HepG2 (cell line): ENCODE data around the gene PTGDS. TPM values are rescaled to one million over a fixed set of nuclear protein-coding genes. Genes with fewer than 3 reads are reported as not detected.

Experiments used
- ATF1 ChIP-seq: IDR thresholded peaks from 2 replicates; pipeline ENCODE4 v1.6.1; 2016; ENCODE audit warnings: mild to moderate bottlenecking, control low read depth
- ATF5 ChIP-seq: sonication (generic); formaldehyde crosslinking; IDR thresholded peaks from 2 replicates; pipeline ENCODE4 v1.4.0; 2020; ENCODE audit warnings: mild to moderate bottlenecking, low read depth, missing genetic modification reagents
- CAMTA2 ChIP-seq: sonication (generic); formaldehyde crosslinking; IDR thresholded peaks from 2 replicates; pipeline ENCODE4 v1.4.0; 2020; ENCODE audit warnings: mild to moderate bottlenecking, missing genetic modification reagents, borderline replicate concordance
- GATA4 ChIP-seq: sonication (generic); IDR thresholded peaks from 2 replicates; pipeline ENCODE4 v1.6.1; 2016; ENCODE audit warnings: antibody characterized with exemption, low read depth, borderline replicate concordance
- GATAD1 ChIP-seq: IDR thresholded peaks from 2 replicates; pipeline ENCODE4 v1.6.1; 2016; ENCODE audit warnings: missing genetic modification reagents, missing compliant biosample characterization
- GRHL1 ChIP-seq: sonication (generic); formaldehyde crosslinking; conservative IDR thresholded peaks from 2 replicates; pipeline ENCODE4 v1.8.0; 2022; ENCODE audit warnings: missing genetic modification reagents
- MBNL3 ChIP-seq: fragments of 250-450 bp; sonication (Bioruptor Pico); conservative IDR thresholded peaks from 2 replicates; pipeline ENCODE4 v1.8.0; 2022; ENCODE audit warnings: mild to moderate bottlenecking, inconsistent platforms
- MTF1 ChIP-seq: sonication (generic); formaldehyde crosslinking; IDR thresholded peaks from 2 replicates; pipeline ENCODE4 v1.5.0; 2020; ENCODE audit warnings: missing genetic modification reagents
- PHF8 ChIP-seq: sonication (generic); formaldehyde crosslinking; IDR thresholded peaks from 2 replicates; pipeline ENCODE4 v1.5.0; 2020; ENCODE audit warnings: missing genetic modification reagents
- RFX5 ChIP-seq: IDR thresholded peaks from 2 replicates; pipeline ENCODE4 v1.6.1; 2011; ENCODE audit warnings: low read depth, low read length, improper control_type of control experiment
- SNAPC5 ChIP-seq: sonication (generic); formaldehyde crosslinking; IDR thresholded peaks from 2 replicates; pipeline ENCODE4 v1.8.1; 2023; ENCODE audit warnings: mild to moderate bottlenecking, missing genetic modification reagents, borderline replicate concordance
- ZHX1 ChIP-seq: sonication (generic); formaldehyde crosslinking; IDR thresholded peaks from 2 replicates; pipeline ENCODE4 v1.8.1; 2022; ENCODE audit warnings: low read depth, mild to moderate bottlenecking, missing genetic modification reagents
- ZNF232 ChIP-seq: sonication (generic); formaldehyde crosslinking; IDR thresholded peaks from 2 replicates; pipeline ENCODE4 v1.4.0; 2020; ENCODE audit warnings: missing genetic modification reagents, borderline replicate concordance
- ZNF503 ChIP-seq: sonication (generic); formaldehyde crosslinking; IDR thresholded peaks from 2 replicates; pipeline ENCODE4 v1.4.0; 2020; ENCODE audit warnings: missing genetic modification reagents
- ZNF513 ChIP-seq: sonication (generic); formaldehyde crosslinking; conservative IDR thresholded peaks from 2 replicates; pipeline ENCODE4 v1.5.0; 2020; ENCODE audit warnings: missing genetic modification reagents
- ZNF563 ChIP-seq: sonication (generic); formaldehyde crosslinking; IDR thresholded peaks from 2 replicates; pipeline ENCODE4 v1.8.0; 2022; ENCODE audit warnings: mild to moderate bottlenecking, moderate library complexity, missing genetic modification reagents
- ZNF740 ChIP-seq: sonication (generic); formaldehyde crosslinking; IDR thresholded peaks from 2 replicates; pipeline ENCODE4 v1.4.0; 2020; ENCODE audit warnings: missing genetic modification reagents
- ZNF782 ChIP-seq: sonication (generic); formaldehyde crosslinking; IDR thresholded peaks from 2 replicates; pipeline ENCODE4 v1.4.0; 2020; ENCODE audit warnings: missing genetic modification reagents, mild to moderate bottlenecking, borderline replicate concordance
- polyA plus RNA-seq, 8 experiments: library from polyadenylated mRNA; depleted of rRNA in 3 of 8; stranded (reverse) in 7 of 8; unstranded in 1 of 8; fragments of >200 nt; fragmentation: Illumina TruSeq in 4 of 8; extraction: Trizol in 4 of 8; gene quantifications; 2 replicates each; pipeline versions ENCODE4 v1.2.1 to v1.2.3, GENCODE V29; 2011 to 2016; ENCODE audit warnings: low read depth in 4 of 8, missing spikeins in 1 of 8, mixed read lengths in 1 of 8; ENCODE audit not compliant: insufficient read depth in 1 of 8
- total RNA-seq, 5 experiments: library from RNA; depleted of rRNA; stranded (reverse); fragments of >200 nt; fragmentation: Illumina TruSeq; extraction: Trizol; gene quantifications; 2 replicates each; pipeline ENCODE4 v1.2.3, GENCODE V29; 2016; ENCODE audit warnings: low read depth in 1 of 5

The PTGDS gene
- total and polyA plus RNA-seq, 2 of the 13 experiments (the other 11 are each of a cell fraction or from before 2014, with no cell fraction given), result 0.33 to 0.50 TPM

GRCh38 chr9:136943291-136944211 lies 33.8 kb upstream of the PTGDS start (continued):
- TF ChIP-seq PHF8 (CRISPR knock-in tag) (peak; percentile 47; the same call in 1 of the 2 replicates), CAMTA2 (CRISPR knock-in tag) (no peak), GRHL1 (no peak), MTF1 (CRISPR knock-in tag) (no peak), ATF5 (0 out of 2 replicates have a peak, but pooled peaks have one; percentile 13), ZNF782 (no peak), GATAD1 (CRISPR knock-in tag) (no peak), ZNF563 (CRISPR knock-in tag) (no peak), ZNF232 (CRISPR knock-in tag) (peak; percentile 57; the same call in 1 of the 2 replicates), ZNF503 (CRISPR knock-in tag) (peak; percentile 53; the same call in 1 of the 2 replicates), ZNF513 (CRISPR knock-in tag) (no peak), SNAPC5 (CRISPR knock-in tag) (no peak), GATA4 (no peak), MBNL3 (no peak), ZNF740 (CRISPR knock-in tag) (no peak; the same call in 1 of the 2 replicates), ZHX1 (CRISPR knock-in tag) (0 out of 2 replicates have a peak, but pooled peaks have one; percentile 27), RFX5 (no peak), ATF1 (CRISPR knock-in tag) (no peak)
